Heart left ventricle (tissue), 13 donors: ENCODE results near the gene SORBS1.

ENCODE experiments used
- POLR2A ChIP-seq, 2 donors: fragments of 450-650 bp; IDR thresholded peaks; one replicate each; pipeline ENCODE4 v1.6.1; 2017; ENCODE audit warnings: antibody characterized with exemption in 2 of 2, mild to moderate bottlenecking in 2 of 2, moderate library complexity in 2 of 2
- TF ChIP-seq, protein P1 (sequence below), 12 donors: fragments of 200-600 bp; sonication (generic) in 4 of 12; IDR thresholded peaks; one replicate each; pipeline versions ENCODE4 v1.5.0 to v1.8.0; 2018 to 2022; ENCODE audit warnings: antibody characterized with exemption in 12 of 12, mild to moderate bottlenecking in 5 of 12
- donor health status: ischemic (EF 13 %, LVEDD 7.1; RV severe dilation, severe dysfunction).
- donor health status: DM: no; HTN: yes; CAD: no.
- donor health status: DM: no; HTN: no; CAD: no.
- donor health status: ischemic (EF 25% LVEDD 6.9; RV normal size, moderate dysfunction).
- donor health status: ischemic (EF 25% LVEDD 5.7; RV mildly dilated, moderate dysfunction).
- donor health status: ischemic (EF 35%, LVEDD 5.7; RV mildly dilated, moderate dysfunction).
- donor health status: nonischemic (EF 11% LVEDD 7.7; RV severe dilation, severe dysfunction).
- donor health status: DM: yes; HTN: yes; CAD: no.
- donor health status: PGD.
- donor health status: ischemic (EF 29% LVEDD 5.4; RV normal size, mild dysfunction).
- donor health status: nonischemic (EF 23%, LVEDD 6.1; RV moderate dilation, normal function).

DNA sequence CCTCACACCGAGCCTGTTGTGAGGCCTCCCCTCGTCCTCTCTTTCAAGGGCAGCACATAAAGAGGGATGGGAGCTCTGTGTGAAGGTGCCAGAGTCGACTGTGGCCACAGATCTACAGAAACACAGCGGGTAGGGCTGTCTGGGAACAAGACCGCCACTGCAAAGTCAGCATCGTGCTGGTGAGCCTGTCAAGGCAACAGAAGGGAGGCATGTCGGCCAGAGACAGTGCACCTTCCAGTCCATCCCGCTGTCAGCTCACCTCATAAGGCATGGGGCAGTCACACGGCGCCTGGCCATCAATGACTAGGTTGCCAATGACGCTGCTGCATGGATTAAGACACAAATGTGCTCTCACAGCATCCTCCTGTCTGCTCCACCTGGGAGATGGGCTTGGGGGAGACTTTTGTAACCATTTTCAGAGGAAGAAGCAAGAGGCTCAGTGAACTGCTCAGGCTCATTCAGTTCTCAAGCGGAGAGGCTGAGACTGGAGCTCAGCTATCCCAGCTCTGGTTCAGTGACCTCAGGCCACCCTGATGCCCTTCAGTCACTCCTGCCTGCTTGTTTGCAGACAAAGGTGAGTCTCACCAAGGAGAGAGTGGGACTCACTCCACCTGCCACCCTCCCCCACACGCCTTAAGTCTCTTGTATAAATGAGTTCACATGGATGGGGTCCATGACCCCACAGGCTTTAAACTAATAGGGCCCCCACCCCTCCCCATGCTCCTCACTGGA is 125.5 kb downstream of the SORBS1 start:
- TF ChIP-seq, protein P1, sequence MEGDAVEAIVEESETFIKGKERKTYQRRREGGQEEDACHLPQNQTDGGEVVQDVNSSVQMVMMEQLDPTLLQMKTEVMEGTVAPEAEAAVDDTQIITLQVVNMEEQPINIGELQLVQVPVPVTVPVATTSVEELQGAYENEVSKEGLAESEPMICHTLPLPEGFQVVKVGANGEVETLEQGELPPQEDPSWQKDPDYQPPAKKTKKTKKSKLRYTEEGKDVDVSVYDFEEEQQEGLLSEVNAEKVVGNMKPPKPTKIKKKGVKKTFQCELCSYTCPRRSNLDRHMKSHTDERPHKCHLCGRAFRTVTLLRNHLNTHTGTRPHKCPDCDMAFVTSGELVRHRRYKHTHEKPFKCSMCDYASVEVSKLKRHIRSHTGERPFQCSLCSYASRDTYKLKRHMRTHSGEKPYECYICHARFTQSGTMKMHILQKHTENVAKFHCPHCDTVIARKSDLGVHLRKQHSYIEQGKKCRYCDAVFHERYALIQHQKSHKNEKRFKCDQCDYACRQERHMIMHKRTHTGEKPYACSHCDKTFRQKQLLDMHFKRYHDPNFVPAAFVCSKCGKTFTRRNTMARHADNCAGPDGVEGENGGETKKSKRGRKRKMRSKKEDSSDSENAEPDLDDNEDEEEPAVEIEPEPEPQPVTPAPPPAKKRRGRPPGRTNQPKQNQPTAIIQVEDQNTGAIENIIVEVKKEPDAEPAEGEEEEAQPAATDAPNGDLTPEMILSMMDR (IDR thresholded peaks at IDR 0.05): no peak
- TF ChIP-seq POLR2A (IDR thresholded peaks at IDR 0.05): no peak
